ENCODE data around the gene MOB3B. TPM values are rescaled to one million over a fixed set of nuclear protein-coding genes. Genes with fewer than 3 reads are reported as not detected.

The MOB3B gene
- total RNA-seq, 1 experiment from 2014 or later: 0.19 TPM

- ChIA-PET POLR2A (ENCODE audit: low non-redundant PET) (no interaction called here), CTCF (no interaction called here)
- Histone ChIP-seq H3K36me3 (ENCODE audit: insufficient read depth, low read length, poor library complexity, severe bottlenecking) (no peaks in the 10 kb centered on the region), H3K4me1 (ENCODE audit: insufficient read depth, low read length, poor library complexity, severe bottlenecking) (no peaks in the 10 kb centered on the region), H3K27ac (ENCODE audit: low read depth, low read length, poor library complexity, severe bottlenecking) (no peak overlapping the region), H3K9me3 (ENCODE audit: low read depth, low read length, poor library complexity, severe bottlenecking) (no peaks in the 10 kb centered on the region), H3K27me3 (replicated peaks; ENCODE audit: insufficient read depth, low read depth, low read length, poor library complexity) (no peaks in the 10 kb centered on the region), H3K4me3 (ENCODE audit: low read depth, low read length, poor library complexity, severe bottlenecking) (no peak overlapping the region)
- BruUV-seq (replicated peaks): no TSS peak
- TF ChIP-seq EZH2 (IDR thresholded peaks at IDR 0.05; ENCODE audit: borderline replicate concordance, low read depth, low read length, poor library complexity, severe bottlenecking): no peak
- no peak for TF ChIP-seq CTCF (conservative IDR thresholded peaks at IDR 0.05; ENCODE audit: low read depth, low read length)
- DNase-seq (ENCODE audit: low spot score): no peak
- intact Hi-C loops (cut with micrococcal nuclease; ENCODE audit: unreplicated experiment): no loop called here
Observed at GRCh38 chr9:27358007-27358406, 171.6 kb downstream of the MOB3B start.

DNA sequence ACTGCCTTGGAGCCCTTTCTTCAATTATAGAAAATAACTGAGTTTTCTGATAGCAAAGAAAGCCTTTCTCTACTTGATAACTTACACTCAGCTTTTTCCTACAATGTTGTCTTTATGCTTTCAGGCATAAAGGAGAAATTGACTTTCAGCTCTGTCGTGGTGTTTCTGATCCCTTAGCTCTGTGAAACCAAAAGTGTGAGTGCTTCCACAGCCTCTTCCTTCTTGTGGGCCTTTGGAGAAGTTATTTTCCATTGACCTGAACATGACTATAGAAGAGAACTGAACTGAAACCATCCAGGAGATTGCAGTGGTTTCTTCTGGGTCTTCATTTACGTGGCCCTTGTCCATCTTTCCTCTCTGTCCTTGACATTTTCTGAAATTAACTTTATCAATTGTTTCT is 173.2 kb downstream of the MOB3B start:
- no TSS peak for BruUV-seq (replicated peaks)
- no peaks in the 10 kb centered on the region for H3K36me3 ChIP-seq (ENCODE audit: insufficient read depth, low read length, poor library complexity, severe bottlenecking)
- ChIA-PET POLR2A (ENCODE audit: low non-redundant PET) (no interaction called here), CTCF (no interaction called here)
- H3K4me1 ChIP-seq (ENCODE audit: insufficient read depth, low read length, poor library complexity, severe bottlenecking): no peaks in the 10 kb centered on the region
- no peak overlapping the region for H3K27ac ChIP-seq (ENCODE audit: low read depth, low read length, poor library complexity, severe bottlenecking)
- DNase-seq (ENCODE audit: low spot score): no peak
- no peaks in the 10 kb centered on the region for H3K27me3 ChIP-seq (replicated peaks; ENCODE audit: insufficient read depth, low read depth, low read length, poor library complexity)
- no peak overlapping the region for H3K4me3 ChIP-seq (ENCODE audit: low read depth, low read length, poor library complexity, severe bottlenecking)
- H3K9me3 ChIP-seq (ENCODE audit: low read depth, low read length, poor library complexity, severe bottlenecking): no peaks in the 10 kb centered on the region
- intact Hi-C loops (cut with micrococcal nuclease; ENCODE audit: unreplicated experiment): no loop called here
- TF ChIP-seq EZH2 (IDR thresholded peaks at IDR 0.05; ENCODE audit: borderline replicate concordance, low read depth, low read length, poor library complexity, severe bottlenecking): no peak
- TF ChIP-seq CTCF (conservative IDR thresholded peaks at IDR 0.05; ENCODE audit: low read depth, low read length): no peak

DNA sequence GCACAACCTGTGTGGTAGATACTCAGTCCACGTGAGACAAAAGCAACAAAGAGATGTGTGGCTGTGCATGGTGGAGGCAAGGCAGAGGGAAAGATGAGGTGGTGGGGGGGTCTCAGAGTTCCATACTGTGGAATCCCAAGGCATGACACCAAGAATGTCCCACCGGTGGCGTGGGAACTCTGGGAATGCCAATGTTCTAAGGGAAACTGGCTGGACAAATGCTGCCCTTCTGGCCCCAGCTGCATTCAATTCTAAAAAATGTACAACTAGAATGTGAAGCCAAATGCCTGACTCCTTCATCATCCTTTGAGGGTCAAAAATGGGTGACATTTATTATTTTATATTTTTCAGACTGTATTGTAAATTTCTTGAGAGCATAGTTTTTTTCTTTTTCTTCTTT is 174.4 kb downstream of the MOB3B start:
- BruUV-seq (replicated peaks): no TSS peak
- Histone ChIP-seq H3K27ac (ENCODE audit: low read depth, low read length, poor library complexity, severe bottlenecking) (no peak overlapping the region), H3K9me3 (ENCODE audit: low read depth, low read length, poor library complexity, severe bottlenecking) (no peaks in the 10 kb centered on the region), H3K36me3 (ENCODE audit: insufficient read depth, low read length, poor library complexity, severe bottlenecking) (no peaks in the 10 kb centered on the region), H3K4me1 (ENCODE audit: insufficient read depth, low read length, poor library complexity, severe bottlenecking) (no peaks in the 10 kb centered on the region), H3K4me3 (ENCODE audit: low read depth, low read length, poor library complexity, severe bottlenecking) (no peak overlapping the region), H3K27me3 (replicated peaks; ENCODE audit: insufficient read depth, low read depth, low read length, poor library complexity) (no peaks in the 10 kb centered on the region)
- POLR2A ChIA-PET (ENCODE audit: low non-redundant PET): no interaction called here
- intact Hi-C loops (cut with micrococcal nuclease; ENCODE audit: unreplicated experiment): no loop called here
- no peak for DNase-seq (ENCODE audit: low spot score)
- CTCF ChIA-PET: no interaction called here
- TF ChIP-seq CTCF (conservative IDR thresholded peaks at IDR 0.05; ENCODE audit: low read depth, low read length) (no peak), EZH2 (IDR thresholded peaks at IDR 0.05; ENCODE audit: borderline replicate concordance, low read depth, low read length, poor library complexity, severe bottlenecking) (no peak)
